T-helper 17 cell (primary cell): ENCODE data around the gene ORM1. TPM values are rescaled to one million over a fixed set of nuclear protein-coding genes. Genes with fewer than 3 reads are reported as not detected.

ENCODE experiments used
- ATAC-seq: fragments of 150-1000 bp; cut with Tn5 transposase; 2 replicates; pipeline ENCODE4 v1.10.0; 2021; ENCODE audit warnings: mild to moderate bottlenecking, moderate library complexity
- DNase-seq, 3 donors: peaks; one replicate each; pipeline versions ENCODE4 v3.0.0 to v3.0.0-alpha.2; 2020 to 2021
- H3K9me3 ChIP-seq: one replicate; pipeline ENCODE4 v1.7.0; 2013; ENCODE audit warnings: low read length, mild to moderate bottlenecking; ENCODE audit not compliant: control insufficient read depth, poor library complexity, severe bottlenecking
- H3K27ac Mint-ChIP-seq: one replicate; pipeline ENCODE4 v1.8.0; 2022; ENCODE audit warnings: mild to moderate bottlenecking, moderate library complexity, mixed read lengths
- H3K27me3 Mint-ChIP-seq: one replicate; pipeline ENCODE4 v1.8.0; 2022; ENCODE audit warnings: mixed read lengths
- H3K36me3 Mint-ChIP-seq: one replicate; pipeline ENCODE4 v1.8.0; 2022; ENCODE audit warnings: low read depth, mixed read lengths
- H3K4me1 Mint-ChIP-seq: one replicate; pipeline ENCODE4 v1.8.0; 2022; ENCODE audit warnings: mild to moderate bottlenecking, mixed read lengths
- H3K4me3 Mint-ChIP-seq: one replicate; pipeline ENCODE4 v1.8.0; 2022; ENCODE audit warnings: mild to moderate bottlenecking, moderate library complexity, mixed read lengths
- total RNA-seq, 4 donors: library from RNA in 2 of 4; stranded (reverse) in 2 of 4; gene quantifications; one replicate each; pipeline ENCODE4 v1.2.3 and lab custom pipeline; 2022 to 2026

ORM1 gene
- total RNA-seq, 2 donors from 2014 or later, result not detected

- H3K4me3 Mint-ChIP-seq, result no peak overlapping the region
- peaks cover 12% of the 10 kb centered on the region for H3K27me3 Mint-ChIP-seq
- H3K36me3 Mint-ChIP-seq, result peaks cover 4% of the 10 kb centered on the region
- no peaks in the 10 kb centered on the region for H3K9me3 ChIP-seq
- peaks cover 4% of the 10 kb centered on the region for H3K4me1 Mint-ChIP-seq
- DNase-seq (no peak), ATAC-seq (no peak)
- H3K27ac Mint-ChIP-seq, result no peak overlapping the region
These were observed 18.3 kb upstream of the ORM1 start for GRCh38 chr9:114304416-114305188.

GRCh38 chr9:114307899-114308267 lies 15.0 kb upstream of the ORM1 start:
- no peaks in the 10 kb centered on the region for H3K9me3 ChIP-seq
- Mint-ChIP-seq H3K4me1 (peaks cover 4% of the 10 kb centered on the region), H3K27ac (no peak overlapping the region), H3K4me3 (no peak overlapping the region), H3K36me3 (no peaks in the 10 kb centered on the region), H3K27me3 (peaks cover 12% of the 10 kb centered on the region)
- DNase-seq, result no peak
- ATAC-seq, result no peak

GRCh38 chr9:114308361-114308950 lies 14.4 kb upstream of the ORM1 start:
- no peak overlapping the region for H3K4me3 Mint-ChIP-seq
- H3K36me3 Mint-ChIP-seq, result no peaks in the 10 kb centered on the region
- H3K9me3 ChIP-seq, result no peaks in the 10 kb centered on the region
- H3K27me3 Mint-ChIP-seq, result peaks cover 12% of the 10 kb centered on the region
- ATAC-seq (no peak), DNase-seq (no peak)
- H3K4me1 Mint-ChIP-seq, result peaks cover 4% of the 10 kb centered on the region
- no peak overlapping the region for H3K27ac Mint-ChIP-seq

- no peaks in the 10 kb centered on the region for H3K9me3 ChIP-seq
- DNase-seq (no peak), ATAC-seq (no peak)
- Mint-ChIP-seq H3K4me1 (peaks cover 4% of the 10 kb centered on the region), H3K36me3 (no peaks in the 10 kb centered on the region), H3K4me3 (no peak overlapping the region), H3K27ac (no peak overlapping the region), H3K27me3 (peaks cover 12% of the 10 kb centered on the region)
These were observed 13.8 kb upstream of the ORM1 start for GRCh38 chr9:114309096-114309495.

DNA sequence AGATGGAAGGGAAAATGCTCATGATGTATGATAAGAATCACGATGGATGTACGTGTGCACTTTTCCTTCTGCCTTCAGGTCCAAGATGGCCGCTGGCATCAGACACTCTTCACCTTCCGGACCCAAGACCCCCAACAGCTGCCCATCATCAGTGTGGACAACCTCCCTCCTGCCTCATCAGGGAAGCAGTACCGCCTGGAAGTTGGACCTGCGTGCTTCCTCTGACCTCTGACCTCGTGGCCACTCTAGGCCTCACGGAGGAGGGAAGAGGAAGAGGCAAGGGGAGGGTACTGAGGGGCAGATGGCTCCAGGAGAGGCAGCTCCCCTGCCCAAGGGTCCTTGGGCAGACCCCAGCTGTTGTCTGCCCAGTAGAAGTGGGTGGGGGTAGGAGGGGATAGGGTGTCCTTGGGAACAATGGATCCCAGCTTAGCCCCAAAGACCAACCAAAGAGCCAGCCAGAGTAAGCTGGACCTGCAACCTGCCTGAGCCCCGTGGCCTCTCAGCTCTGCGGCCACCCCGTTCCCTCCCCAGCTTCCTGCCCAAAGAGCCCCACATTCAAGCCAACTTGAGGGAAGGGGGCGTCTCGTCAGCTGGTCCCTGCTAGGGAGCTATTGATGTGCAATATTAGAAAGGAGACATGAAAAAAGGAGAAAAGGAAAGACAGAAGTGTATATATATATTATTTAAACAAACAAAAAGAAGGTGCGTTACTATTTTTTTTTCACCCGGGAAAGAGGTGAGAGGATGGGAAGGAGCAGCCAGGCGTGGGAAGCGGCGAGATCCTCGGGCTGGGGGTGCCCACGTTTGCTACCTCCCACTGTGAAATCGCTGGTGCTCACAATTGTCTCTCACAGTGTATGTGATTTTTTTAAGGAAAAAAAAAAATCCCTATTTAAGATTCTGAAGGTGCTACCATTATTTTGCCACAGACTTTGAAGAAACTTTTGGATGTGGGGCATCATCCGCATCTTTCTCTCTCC lies 12.1 kb upstream of the ORM1 start:
- Mint-ChIP-seq H3K27ac (no peak overlapping the region), H3K4me1 (peaks cover under 1% of the 10 kb centered on the region), H3K36me3 (peaks cover 2% of the 10 kb centered on the region), H3K4me3 (no peak overlapping the region), H3K27me3 (peaks cover 7% of the 10 kb centered on the region)
- DNase-seq, result no peak
- no peak for ATAC-seq
- no peaks in the 10 kb centered on the region for H3K9me3 ChIP-seq

DNA sequence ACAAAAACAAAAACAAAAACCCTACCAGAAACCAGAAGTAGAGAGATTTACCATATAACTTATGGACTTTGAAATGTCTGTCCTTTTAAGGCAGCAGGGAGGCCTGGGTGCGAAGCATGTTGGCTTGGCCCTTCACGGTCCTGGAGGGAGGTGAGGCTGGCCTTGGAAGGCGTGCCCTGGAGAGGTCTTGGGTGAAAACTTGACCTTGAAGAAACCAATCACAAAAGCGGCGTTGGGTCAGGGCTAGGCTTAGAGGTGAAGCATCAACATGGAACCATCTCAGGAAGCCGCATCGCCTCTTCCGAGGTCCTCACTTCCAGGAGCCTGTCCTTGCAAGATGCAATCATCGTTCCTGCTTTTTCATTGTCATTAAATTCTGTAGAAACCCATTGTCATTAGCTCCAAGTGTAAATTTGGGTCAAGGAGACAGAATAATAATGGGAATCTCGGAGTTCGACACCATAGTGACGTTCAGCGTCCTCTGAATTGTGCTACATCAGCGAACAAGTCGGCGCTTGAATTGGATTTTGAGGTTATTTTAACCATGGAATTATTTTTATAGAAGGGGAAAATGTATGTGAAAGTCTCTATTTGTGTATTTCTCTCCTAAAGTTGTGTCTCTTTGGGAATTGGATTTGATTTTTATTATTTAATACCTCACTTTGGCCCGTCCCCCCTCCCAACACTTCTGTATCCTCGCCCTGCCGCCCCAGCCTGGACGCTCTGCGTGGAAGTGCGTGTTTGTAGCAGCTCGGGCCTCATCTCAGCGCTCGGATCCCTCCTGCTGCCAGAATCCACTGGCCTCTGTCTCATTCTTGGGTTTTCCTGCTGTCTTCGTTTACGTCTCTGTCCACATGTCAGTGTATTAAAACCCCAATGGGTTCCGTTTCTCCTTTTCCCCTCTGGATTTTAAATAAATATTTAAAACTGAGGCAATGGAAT lies 11.1 kb upstream of the ORM1 start:
- Mint-ChIP-seq H3K27me3 (no peaks in the 10 kb centered on the region), H3K27ac (no peak overlapping the region), H3K4me3 (no peak overlapping the region), H3K36me3 (peaks cover 2% of the 10 kb centered on the region), H3K4me1 (no peaks in the 10 kb centered on the region)
- no peak for ATAC-seq
- DNase-seq, result no peak
- H3K9me3 ChIP-seq, result no peaks in the 10 kb centered on the region

DNA sequence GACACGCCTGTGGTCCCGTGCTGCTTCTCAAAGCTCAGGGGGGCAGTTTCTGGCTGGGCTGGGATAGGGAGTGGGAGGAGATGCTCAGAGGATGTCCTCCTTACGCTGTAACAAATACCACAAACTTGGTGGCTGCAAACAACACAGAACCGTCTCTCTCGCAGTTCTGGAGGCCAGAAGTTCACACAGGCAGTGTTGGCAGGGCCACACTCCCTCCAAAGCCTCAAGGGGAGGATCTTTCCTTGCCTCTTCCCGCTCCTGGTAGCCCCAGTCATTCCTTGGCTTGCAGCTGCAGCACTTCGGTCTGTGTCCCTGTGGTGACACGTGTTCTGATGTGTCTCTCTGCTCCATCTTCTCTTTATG lies 10.4 kb upstream of the ORM1 start:
- Mint-ChIP-seq H3K27me3 (no peaks in the 10 kb centered on the region), H3K4me1 (no peaks in the 10 kb centered on the region), H3K4me3 (no peak overlapping the region), H3K36me3 (peaks cover 2% of the 10 kb centered on the region), H3K27ac (no peak overlapping the region)
- no peaks in the 10 kb centered on the region for H3K9me3 ChIP-seq
- DNase-seq (no peak), ATAC-seq (no peak)

DNA sequence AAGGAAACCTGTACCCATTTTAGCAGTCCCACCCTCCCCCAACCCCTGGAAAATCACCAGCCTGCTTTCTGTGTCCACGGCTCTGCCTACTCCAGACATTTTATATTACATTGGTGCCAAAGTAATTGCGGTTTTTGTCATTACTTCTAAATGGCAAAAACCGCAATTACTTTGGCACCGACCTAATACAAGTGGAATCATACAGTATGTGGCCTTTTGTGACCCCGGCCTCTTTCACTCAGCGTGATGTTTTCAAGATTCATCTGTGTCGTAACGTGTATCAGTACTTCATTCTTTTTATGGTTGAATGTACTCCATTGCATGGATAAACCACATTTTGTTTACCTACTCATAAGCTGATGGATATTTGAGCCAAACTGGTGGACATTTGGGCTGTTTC lies 9.7 kb upstream of the ORM1 start:
- no peak for DNase-seq
- Mint-ChIP-seq H3K27me3 (no peaks in the 10 kb centered on the region), H3K4me1 (no peaks in the 10 kb centered on the region), H3K36me3 (peaks cover 2% of the 10 kb centered on the region), H3K4me3 (no peak overlapping the region), H3K27ac (no peak overlapping the region)
- ATAC-seq, result no peak
- no peaks in the 10 kb centered on the region for H3K9me3 ChIP-seq

GRCh38 chr9:114314256-114314867 lies 8.5 kb upstream of the ORM1 start:
- peaks cover 2% of the 10 kb centered on the region for H3K36me3 Mint-ChIP-seq
- peaks cover 10% of the 10 kb centered on the region for H3K27me3 Mint-ChIP-seq
- ATAC-seq, result no peak
- no peaks in the 10 kb centered on the region for H3K4me1 Mint-ChIP-seq
- H3K27ac Mint-ChIP-seq, result no peak overlapping the region
- no peak overlapping the region for H3K4me3 Mint-ChIP-seq
- H3K9me3 ChIP-seq, result no peaks in the 10 kb centered on the region
- no peak for DNase-seq

- H3K36me3 Mint-ChIP-seq, result peaks cover 2% of the 10 kb centered on the region
- ATAC-seq (no peak), DNase-seq (no peak)
- no peaks in the 10 kb centered on the region for H3K4me1 Mint-ChIP-seq
- no peak overlapping the region for H3K27ac Mint-ChIP-seq
- H3K27me3 Mint-ChIP-seq, result peaks cover 14% of the 10 kb centered on the region
- H3K4me3 Mint-ChIP-seq, result no peak overlapping the region
- H3K9me3 ChIP-seq, result no peaks in the 10 kb centered on the region
These were observed 7.8 kb upstream of the ORM1 start for GRCh38 chr9:114314881-114315722.

GRCh38 chr9:114315723-114316363 lies 7.1 kb upstream of the ORM1 start:
- Mint-ChIP-seq H3K27ac (peak overlapping the region; percentile 11), H3K4me1 (no peaks in the 10 kb centered on the region), H3K27me3 (peaks cover 14% of the 10 kb centered on the region), H3K4me3 (no peak overlapping the region), H3K36me3 (peaks cover 2% of the 10 kb centered on the region)
- H3K9me3 ChIP-seq, result no peaks in the 10 kb centered on the region
- ATAC-seq (no peak), DNase-seq (no peak)
